Caco-2 (cell line): ENCODE data around the gene NANOS3. TPM values are rescaled to one million over a fixed set of nuclear protein-coding genes. Genes with fewer than 3 reads are reported as not detected.

ENCODE experiments used
- BruUV-seq: library from RNA; stranded (reverse); fragments of 400-500 nt; replicated peaks from 2 replicates; lab custom pipeline; 2021; lab: Mats Ljungman, UMichigan
- CTCF ChIA-PET: fragments of 300-600 bp; sonication (Branson Sonifier 250); formaldehyde crosslinking; loops from one replicate; lab custom pipeline; 2022; ENCODE audit warnings: antibody characterized with exemption; lab: Charles Lee
- POLR2A ChIA-PET: fragments of 300-600 bp; sonication (Branson Sonifier 250); formaldehyde crosslinking; loops from one replicate; lab custom pipeline; 2022; ENCODE audit warnings: antibody characterized with exemption; lab: Charles Lee
- DNase-seq, 2 experiments: peaks; one replicate each; pipeline versions ENCODE4 v3.0.0 to v3.0.0-alpha.2; 2020 to 2022
- H3K27me3 ChIP-seq: replicated peaks from 2 replicates; pipeline ENCODE4 v1.6.0; 2011; ENCODE audit warnings: low read length; ENCODE audit not compliant: control insufficient read depth, insufficient read depth
- H3K36me3 ChIP-seq: 2 replicates; pipeline ENCODE4 v1.5.1; 2011; ENCODE audit warnings: low read length; ENCODE audit not compliant: control insufficient read depth, insufficient read depth
- H3K4me1 ChIP-seq: fragments of 250-450 bp; sonication (Bioruptor Pico); 2 replicates; pipeline ENCODE4 v1.5.1; 2020; ENCODE audit warnings: mild to moderate bottlenecking
- H3K4me3 ChIP-seq: 2 replicates; pipeline ENCODE4 v1.5.1; 2011; ENCODE audit warnings: low read depth, mild to moderate bottlenecking, control low read depth, low read length
- H3K9me3 ChIP-seq: fragments of 250-450 bp; sonication (Bioruptor Pico); 2 replicates; pipeline ENCODE4 v1.5.1; 2020; ENCODE audit warnings: mild to moderate bottlenecking, moderate library complexity
- H3K27ac Mint-ChIP-seq: one replicate; pipeline ENCODE4 v1.8.0; 2022; ENCODE audit warnings: mixed read lengths; ENCODE audit not compliant: unreplicated experiment
- H3K27me3 Mint-ChIP-seq: one replicate; pipeline ENCODE4 v1.8.0; 2022; ENCODE audit warnings: mixed read lengths; ENCODE audit not compliant: insufficient read depth, unreplicated experiment
- H3K36me3 Mint-ChIP-seq: one replicate; pipeline ENCODE4 v1.8.0; 2022; ENCODE audit warnings: mild to moderate bottlenecking, mixed read lengths; ENCODE audit not compliant: insufficient read depth, unreplicated experiment
- H3K4me1 Mint-ChIP-seq: one replicate; pipeline ENCODE4 v1.8.0; 2022; ENCODE audit warnings: low read depth, mixed read lengths; ENCODE audit not compliant: unreplicated experiment
- H3K4me3 Mint-ChIP-seq: one replicate; pipeline ENCODE4 v1.8.0; 2022; ENCODE audit warnings: mild to moderate bottlenecking, moderate library complexity, mixed read lengths; ENCODE audit not compliant: unreplicated experiment
- H3K9me3 Mint-ChIP-seq: one replicate; pipeline ENCODE4 v1.8.0; 2022; ENCODE audit warnings: mixed read lengths; ENCODE audit not compliant: unreplicated experiment
- intact Hi-C: fragments of 100-400 bp; cut with micrococcal nuclease; formaldehyde crosslinking; loops from one replicate; pipeline ENCODE4 v1.10.0; 2022; ENCODE audit not compliant: unreplicated experiment
- total RNA-seq: library from RNA; stranded (reverse); gene quantifications from 2 replicates; pipeline ENCODE4 v1.2.3, GENCODE V29; 2022
- TF ChIP-seq, protein P1 (sequence below), 2 experiments: fragments of 200-600 bp in 1 of 2; IDR thresholded peaks; 1 replicate in 1 of 2; 2 replicates in 1 of 2; pipeline versions ENCODE4 v1.5.1 to v1.8.0; 2011 to 2022; ENCODE audit warnings: antibody characterized with exemption in 1 of 2, control low read depth in 1 of 2, inconsistent platforms in 1 of 2, low read depth in 1 of 2, low read length in 1 of 2, mild to moderate bottlenecking in 1 of 2, moderate library complexity in 1 of 2; ENCODE audit not compliant: insufficient read depth in 1 of 2, severe bottlenecking in 1 of 2, unreplicated experiment in 1 of 2

The NANOS3 gene
- total RNA-seq, 1 experiment from 2014 or later, result not detected

DNA sequence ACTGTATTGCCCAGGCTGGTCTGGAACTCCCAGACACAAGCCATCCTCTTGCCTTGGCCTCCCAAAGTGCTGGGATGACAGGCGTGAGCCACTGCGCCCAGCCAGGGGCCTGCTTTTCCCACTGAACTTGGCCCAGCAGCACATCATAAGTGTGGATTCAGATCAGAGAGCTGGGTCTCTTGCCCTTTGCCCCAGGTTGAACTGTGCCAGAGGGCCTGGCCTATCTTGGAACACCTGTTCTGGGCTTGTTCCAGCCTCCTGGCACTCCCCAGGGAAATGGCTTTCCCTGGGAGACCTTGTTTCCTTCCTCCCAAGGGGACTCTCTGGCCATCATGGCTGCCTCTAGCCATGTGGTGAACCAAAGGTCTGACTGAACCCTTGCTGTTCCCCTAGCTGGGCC is 32.5 kb downstream of the NANOS3 start:
- Mint-ChIP-seq H3K27ac (no peak overlapping the region), H3K4me3 (no peak overlapping the region), H3K36me3 (peaks cover 29% of the 10 kb centered on the region), H3K9me3 (no peaks in the 10 kb centered on the region), H3K4me1 (no peaks in the 10 kb centered on the region), H3K27me3 (no peaks in the 10 kb centered on the region)
- TF ChIP-seq, protein P1, sequence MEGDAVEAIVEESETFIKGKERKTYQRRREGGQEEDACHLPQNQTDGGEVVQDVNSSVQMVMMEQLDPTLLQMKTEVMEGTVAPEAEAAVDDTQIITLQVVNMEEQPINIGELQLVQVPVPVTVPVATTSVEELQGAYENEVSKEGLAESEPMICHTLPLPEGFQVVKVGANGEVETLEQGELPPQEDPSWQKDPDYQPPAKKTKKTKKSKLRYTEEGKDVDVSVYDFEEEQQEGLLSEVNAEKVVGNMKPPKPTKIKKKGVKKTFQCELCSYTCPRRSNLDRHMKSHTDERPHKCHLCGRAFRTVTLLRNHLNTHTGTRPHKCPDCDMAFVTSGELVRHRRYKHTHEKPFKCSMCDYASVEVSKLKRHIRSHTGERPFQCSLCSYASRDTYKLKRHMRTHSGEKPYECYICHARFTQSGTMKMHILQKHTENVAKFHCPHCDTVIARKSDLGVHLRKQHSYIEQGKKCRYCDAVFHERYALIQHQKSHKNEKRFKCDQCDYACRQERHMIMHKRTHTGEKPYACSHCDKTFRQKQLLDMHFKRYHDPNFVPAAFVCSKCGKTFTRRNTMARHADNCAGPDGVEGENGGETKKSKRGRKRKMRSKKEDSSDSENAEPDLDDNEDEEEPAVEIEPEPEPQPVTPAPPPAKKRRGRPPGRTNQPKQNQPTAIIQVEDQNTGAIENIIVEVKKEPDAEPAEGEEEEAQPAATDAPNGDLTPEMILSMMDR (IDR thresholded peaks at IDR 0.05; ENCODE audit: insufficient read depth in 1 of 2, low read depth in 1 of 2, low read length in 1 of 2, severe bottlenecking in 1 of 2, unreplicated experiment in 1 of 2), result no peak
- Histone ChIP-seq H3K9me3 (no peaks in the 10 kb centered on the region), H3K4me1 (peaks cover 7% of the 10 kb centered on the region; the same call in 1 of the 2 replicates), H3K27me3 (no peaks in the 10 kb centered on the region), H3K36me3 (0 out of 2 replicates have a peak, but pooled peaks cover 1% of the 10 kb centered on the region), H3K4me3 (no peak overlapping the region)
- ChIA-PET CTCF (interaction anchor here (0.7 kb wide), 1 partner anchor 163 kb away, joined by 4 read pairs; no protein-coding TSS in a partner anchor), POLR2A (interaction anchor here (0.6 kb wide), 1 partner anchor 89 kb away, joined by 3 read pairs; no protein-coding TSS in a partner anchor)
- no TSS peak for BruUV-seq
- intact Hi-C loops, result no loop called here
- DNase-seq, result no peak

DNA sequence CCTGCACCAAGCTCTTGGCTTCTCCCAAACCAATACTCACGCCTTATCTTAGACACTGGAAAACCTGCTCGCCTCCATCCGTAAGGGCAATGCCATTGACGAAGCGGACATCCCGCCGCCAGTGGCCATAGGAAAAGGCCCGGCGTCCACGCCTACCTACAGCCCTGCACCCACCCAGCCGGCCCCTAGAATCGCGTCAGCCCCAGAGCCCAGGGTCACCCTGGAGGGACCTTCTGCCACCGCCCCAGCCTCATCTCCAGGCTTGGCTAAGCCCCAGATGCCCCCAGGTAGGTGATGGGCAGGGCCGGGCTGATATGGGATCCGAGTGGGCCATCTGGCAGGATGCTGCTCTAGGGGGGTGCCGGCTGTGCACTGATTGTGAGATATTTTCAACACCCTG is 36.4 kb downstream of the NANOS3 start:
- Mint-ChIP-seq H3K4me1 (no peaks in the 10 kb centered on the region), H3K9me3 (no peaks in the 10 kb centered on the region), H3K36me3 (peaks cover 38% of the 10 kb centered on the region), H3K27me3 (no peaks in the 10 kb centered on the region), H3K4me3 (no peak overlapping the region), H3K27ac (no peak overlapping the region)
- Histone ChIP-seq H3K36me3 (0 out of 2 replicates have a peak, but pooled peaks cover 1% of the 10 kb centered on the region), H3K27me3 (no peaks in the 10 kb centered on the region), H3K4me3 (no peak overlapping the region), H3K4me1 (no peaks in the 10 kb centered on the region), H3K9me3 (no peaks in the 10 kb centered on the region)
- TF ChIP-seq, protein P1 (IDR thresholded peaks at IDR 0.05; ENCODE audit: insufficient read depth in 1 of 2, low read depth in 1 of 2, low read length in 1 of 2, severe bottlenecking in 1 of 2, unreplicated experiment in 1 of 2), result no peak
- CTCF ChIA-PET, result no interaction called here
- BruUV-seq, result no TSS peak
- DNase-seq, result no peak
- POLR2A ChIA-PET, result no interaction called here
- intact Hi-C loops, result no loop called here

DNA sequence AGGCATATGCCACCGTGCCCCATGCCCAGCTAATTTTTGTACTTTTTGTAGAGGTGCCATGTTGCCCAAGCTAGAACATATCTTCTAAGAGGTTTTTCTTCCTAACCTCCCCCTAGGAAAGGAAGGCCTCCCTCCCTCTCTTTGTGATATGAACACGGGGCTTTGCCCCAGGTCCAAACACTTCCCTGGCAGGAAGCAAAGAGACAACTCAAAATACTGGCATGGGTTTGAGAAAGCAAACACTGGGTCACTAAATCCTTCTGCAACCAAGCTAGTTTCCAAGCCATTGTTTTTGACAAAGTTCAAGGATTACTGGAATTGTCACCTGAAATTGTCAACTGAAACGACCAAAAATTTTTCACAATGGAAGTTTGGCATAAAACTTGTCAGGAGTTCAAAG is 37.8 kb downstream of the NANOS3 start:
- peaks cover 43% of the 10 kb centered on the region for H3K36me3 Mint-ChIP-seq

More for the DNA sequence above, 37.8 kb downstream of the NANOS3 start:
- H3K27ac Mint-ChIP-seq, result no peak overlapping the region
- H3K4me1 Mint-ChIP-seq, result no peaks in the 10 kb centered on the region
- no peaks in the 10 kb centered on the region for H3K4me1 ChIP-seq
- H3K27me3 ChIP-seq, result no peaks in the 10 kb centered on the region
- TF ChIP-seq, protein P1 (IDR thresholded peaks at IDR 0.05; ENCODE audit: insufficient read depth in 1 of 2, low read depth in 1 of 2, low read length in 1 of 2, severe bottlenecking in 1 of 2, unreplicated experiment in 1 of 2), result no peak
- no peak overlapping the region for H3K4me3 Mint-ChIP-seq
- H3K36me3 ChIP-seq, result no peaks in the 10 kb centered on the region
- BruUV-seq, result no TSS peak
- H3K9me3 Mint-ChIP-seq, result no peaks in the 10 kb centered on the region
- H3K4me3 ChIP-seq, result no peak overlapping the region
- CTCF ChIA-PET, result no interaction called here
- H3K9me3 ChIP-seq, result no peaks in the 10 kb centered on the region
- intact Hi-C loops, result no loop called here
- POLR2A ChIA-PET, result interaction anchor here (0.6 kb wide), 1 partner anchor 162 kb away, joined by 3 read pairs; no protein-coding TSS in a partner anchor
- no peaks in the 10 kb centered on the region for H3K27me3 Mint-ChIP-seq
- no peak for DNase-seq
